IMR-90 (cell line): ENCODE data around the gene CEP135. TPM values are rescaled to one million over a fixed set of nuclear protein-coding genes. Genes with fewer than 3 reads are reported as not detected.

Source experiments
- ATAC-seq: fragments of 200-7000 bp; cut with Tn5 transposase; 2 replicates; pipeline ENCODE4 v1.9.1; 2020; ENCODE audit warnings: low read depth, mild to moderate bottlenecking, moderate library complexity
- BruUV-seq: library from RNA; stranded (reverse); fragments of 400-500 nt; replicated peaks from 2 replicates; lab custom pipeline; 2021; lab: Mats Ljungman, UMichigan
- CTCF ChIA-PET: fragments of 300-600 bp; formaldehyde crosslinking; extraction: SDS; loops from one replicate; lab custom pipeline; 2021; ENCODE audit warnings: antibody characterized with exemption; lab: Yijun Ruan, JAX
- POLR2A ChIA-PET: fragments of 300-600 bp; sonication (Branson Sonifier 250); formaldehyde crosslinking; loops from one replicate; lab custom pipeline; 2022; ENCODE audit warnings: antibody characterized with exemption; ENCODE audit not compliant: unreplicated experiment; lab: Charles Lee
- DNase-seq: peaks from one replicate; pipeline ENCODE4 v3.0.0; 2013
- H2AFZ ChIP-seq: replicated peaks from 2 replicates; pipeline ENCODE3; 2013; ENCODE audit warnings: low read length, mild to moderate bottlenecking; ENCODE audit not compliant: poor library complexity
- H2AK5ac ChIP-seq: 2 replicates; pipeline ENCODE4 v1.6.1; 2013; ENCODE audit warnings: low read depth, low read length, inconsistent platforms
- H2AK9ac ChIP-seq: replicated peaks from 2 replicates; pipeline ENCODE3; 2013; ENCODE audit warnings: mild to moderate bottlenecking, low read depth, low read length, moderate library complexity; ENCODE audit not compliant: poor library complexity
- H2BK120ac ChIP-seq: 2 replicates; pipeline ENCODE4 v1.6.1; 2013; ENCODE audit warnings: low read depth, low read length, inconsistent platforms
- H2BK15ac ChIP-seq: 3 replicates; pipeline ENCODE4 v1.6.1; 2013; ENCODE audit warnings: low read depth, low read length, inconsistent platforms
- H2BK20ac ChIP-seq: 2 replicates; pipeline ENCODE4 v1.6.1; 2013; ENCODE audit warnings: low read depth, mild to moderate bottlenecking, inconsistent platforms, low read length, moderate library complexity
- H2BK5ac ChIP-seq: 2 replicates; pipeline ENCODE4 v1.6.1; 2013; ENCODE audit warnings: mild to moderate bottlenecking, low read depth, low read length, inconsistent platforms; ENCODE audit not compliant: poor library complexity, severe bottlenecking
- H3K14ac ChIP-seq: replicated peaks from 2 replicates; pipeline ENCODE4 v1.6.1; 2013; ENCODE audit warnings: low read depth, low read length, inconsistent platforms
- H3K18ac ChIP-seq: 2 replicates; pipeline ENCODE4 v1.6.1; 2013; ENCODE audit warnings: low read depth, low read length, control low read depth
- H3K23ac ChIP-seq: 2 replicates; pipeline ENCODE4 v1.6.1; 2013; ENCODE audit warnings: low read depth, low read length, inconsistent platforms
- H3K27ac ChIP-seq: 2 replicates; pipeline ENCODE4 v1.5.1; 2013; ENCODE audit warnings: mild to moderate bottlenecking, control low read depth, low read length; ENCODE audit not compliant: insufficient read depth
- H3K27me3 ChIP-seq: 2 replicates; pipeline ENCODE4 v1.6.1; 2013; ENCODE audit warnings: low read length; ENCODE audit not compliant: control insufficient read depth, insufficient read depth
- H3K36me3 ChIP-seq: 2 replicates; pipeline ENCODE4 v1.6.1; 2013; ENCODE audit warnings: low read length, mixed read lengths; ENCODE audit not compliant: control insufficient read depth, insufficient read depth
- H3K4ac ChIP-seq: 2 replicates; pipeline ENCODE4 v1.6.1; 2013; ENCODE audit warnings: low read depth, low read length, inconsistent platforms
- H3K4me1 ChIP-seq: 2 replicates; pipeline ENCODE4 v1.6.1; 2013; ENCODE audit warnings: low read length, mixed read lengths; ENCODE audit not compliant: control insufficient read depth, insufficient read depth
- H3K4me2 ChIP-seq: 2 replicates; pipeline ENCODE4 v1.6.1; 2013; ENCODE audit warnings: low read depth, mild to moderate bottlenecking, control low read depth, low read length, moderate library complexity
- H3K4me3 ChIP-seq: 2 replicates; pipeline ENCODE4 v1.5.1; 2013; ENCODE audit warnings: low read depth, mild to moderate bottlenecking, control low read depth, low read length, moderate library complexity; ENCODE audit not compliant: insufficient read depth
- H3K56ac ChIP-seq: 2 replicates; pipeline ENCODE4 v1.6.1; 2013; ENCODE audit warnings: low read length, inconsistent platforms; ENCODE audit not compliant: insufficient read depth; ENCODE audit errors: extremely low read depth
- H3K79me1 ChIP-seq, 2 experiments: 2 replicates each; pipeline ENCODE4 v1.6.1; 2013; ENCODE audit warnings: low read length in 2 of 2, inconsistent platforms in 1 of 2, low read depth in 1 of 2
- H3K9ac ChIP-seq: 2 replicates; pipeline ENCODE4 v1.6.1; 2013; ENCODE audit warnings: low read depth, low read length, control low read depth
- H3K9me1 ChIP-seq: 2 replicates; pipeline ENCODE4 v1.6.1; 2013; ENCODE audit warnings: low read length, inconsistent platforms; ENCODE audit not compliant: insufficient read depth
- H3K9me3 ChIP-seq: 2 replicates; pipeline ENCODE4 v1.6.1; 2013; ENCODE audit warnings: low read length; ENCODE audit not compliant: control insufficient read depth, insufficient read depth
- H4K20me1 ChIP-seq: 2 replicates; pipeline ENCODE4 v1.6.1; 2013; ENCODE audit warnings: low read length, inconsistent platforms; ENCODE audit not compliant: insufficient read depth
- H4K5ac ChIP-seq: 2 replicates; pipeline ENCODE4 v1.6.1; 2013; ENCODE audit warnings: mild to moderate bottlenecking, low read depth, low read length, control low read depth
- H4K8ac ChIP-seq, 2 experiments: 2 replicates each; pipeline ENCODE4 v1.6.1; 2013; ENCODE audit warnings: low read depth in 2 of 2, low read length in 2 of 2, control low read depth in 1 of 2, inconsistent platforms in 1 of 2
- H4K91ac ChIP-seq: 2 replicates; pipeline ENCODE4 v1.6.1; 2013; ENCODE audit warnings: low read depth, low read length, inconsistent platforms; ENCODE audit not compliant: insufficient read depth
- BHLHE40 ChIP-seq: fragments of 150-350 bp; IDR thresholded peaks from 2 replicates; pipeline ENCODE4 v1.6.1; 2016; ENCODE audit warnings: mild to moderate bottlenecking, low read depth, low read length
- CEBPB ChIP-seq: IDR thresholded peaks from 2 replicates; pipeline ENCODE4 v1.6.1; 2012; ENCODE audit warnings: low read depth, low read length, improper control_type of control experiment
- ELK1 ChIP-seq: fragments of 150-350 bp; IDR thresholded peaks from 2 replicates; pipeline ENCODE4 v1.6.1; 2016; ENCODE audit warnings: low read depth, mild to moderate bottlenecking, low read length, moderate library complexity, borderline replicate concordance
- FOS ChIP-seq: fragments of 150-350 bp; IDR thresholded peaks from 2 replicates; pipeline ENCODE4 v1.6.1; 2016; ENCODE audit warnings: low read depth, low read length
- MAFK ChIP-seq: IDR thresholded peaks from 2 replicates; pipeline ENCODE4 v1.6.1; 2012; ENCODE audit warnings: low read depth, low read length, improper control_type of control experiment
- NFE2L2 ChIP-seq: fragments of 150-350 bp; IDR thresholded peaks from 2 replicates; pipeline ENCODE4 v1.6.1; 2016; ENCODE audit warnings: low read depth, mild to moderate bottlenecking, low read length
- RFX5 ChIP-seq: IDR thresholded peaks from 2 replicates; pipeline ENCODE4 v1.8.0; 2012; ENCODE audit warnings: low read depth, mild to moderate bottlenecking, low read length, moderate library complexity
- WGBS, 2 experiments: methylation state at CpG; one replicate each; pipeline versions ENCODE4 v1.1.5 to v1.1.7; 2013; ENCODE audit warnings: missing lambda C conversion rate in 2 of 2; ENCODE audit not compliant: insufficient read length in 1 of 2; ENCODE audit errors: extremely low coverage in 2 of 2; 5-methylcytosine and 5-hydroxymethylcytosine counted together
- dilution Hi-C: fragments of 300-500 bp; cut with HindIII; formaldehyde crosslinking; loops from one replicate; pipeline ENCODE4 v1.14.3; 2018; ENCODE audit warnings: low sequenced_read_pairs; ENCODE audit not compliant: unreplicated experiment
- in situ Hi-C: fragments of 300-500 bp; cut with MboI; formaldehyde crosslinking; loops from 3 replicates; pipeline ENCODE4 v1.14.3; 2019; ENCODE audit warnings: low sequenced_read_pairs, inconsistent platforms, mixed read lengths
- intact Hi-C: fragments of 100-400 bp; cut with micrococcal nuclease; formaldehyde crosslinking; loops from 2 replicates; pipeline ENCODE4 v1.10.0; 2022
- polyA plus RNA-seq, 3 experiments: library from polyadenylated mRNA; depleted of rRNA; stranded (reverse); fragments of >200 nt; gene quantifications; 2 replicates each; pipeline ENCODE4 v1.2.3, GENCODE V29; 2012; ENCODE audit warnings: low replicate concordance in 1 of 3
- total RNA-seq: library from RNA; depleted of rRNA; stranded (reverse); fragments of >200 nt; gene quantifications from 2 replicates; pipeline ENCODE4 v1.2.3, GENCODE V29; 2012
- TF ChIP-seq, protein P1 (sequence below): conservative IDR thresholded peaks from 2 replicates; pipeline ENCODE4 v1.5.1; 2012; ENCODE audit warnings: mild to moderate bottlenecking, low read depth, low read length, improper control_type of control experiment

CEP135 gene
- total and polyA plus RNA-seq, 2 of the 4 experiments (the other 2 are of a cell fraction) = 2.7 to 3.2 TPM

GRCh38 chr4:55921093-55921492 lies 27.7 kb upstream of the CEP135 start:
- Histone ChIP-seq H2BK15ac (no peak overlapping the region), H3K79me1 (no peaks in the 10 kb centered on the region), H3K23ac (no peak overlapping the region), H4K91ac (no peak overlapping the region), H3K4ac (no peak overlapping the region), H3K4me3 (no peak overlapping the region), H3K9me1 (0 out of 2 replicates have a peak, but pooled peaks cover 4% of the 10 kb centered on the region), H2BK20ac (no peak overlapping the region), H3K36me3 (no peaks in the 10 kb centered on the region), H2BK5ac (no peak overlapping the region), H2AK9ac (no peak overlapping the region), H3K9ac (no peak overlapping the region), H3K4me2 (no peak overlapping the region), H4K8ac (no peak overlapping the region), H2AK5ac (no peak overlapping the region), H4K5ac (no peak overlapping the region), H2AFZ (no peak overlapping the region), H3K14ac (no peak overlapping the region), H3K9me3 (no peaks in the 10 kb centered on the region), H3K18ac (no peak overlapping the region), H3K27me3 (no peaks in the 10 kb centered on the region), H2BK120ac (no peak overlapping the region), H3K4me1 (0 out of 2 replicates have a peak, but pooled peaks cover 1% of the 10 kb centered on the region), H3K56ac (no peak overlapping the region), H3K27ac (no peak overlapping the region), H4K20me1 (no peaks in the 10 kb centered on the region)
- WGBS, 2 experiments = 92% methylated on average over 2 of the region's 3 CpGs; no CpG with 5 or more reads in 1 of the 2 experiments
- BruUV-seq = no TSS peak
- dilution Hi-C loops (no loop called here), in situ Hi-C loops (no loop called here), intact Hi-C loops (no loop called here)
- ATAC-seq (no peak), DNase-seq (no peak)
- ChIA-PET POLR2A (no interaction called here), CTCF (no interaction called here)
- TF ChIP-seq MAFK (peak; percentile 64), NFE2L2 (peak; percentile 51), ELK1 (no peak), RFX5 (no peak), CEBPB (no peak), FOS (no peak), BHLHE40 (no peak)
- TF ChIP-seq, protein P1, sequence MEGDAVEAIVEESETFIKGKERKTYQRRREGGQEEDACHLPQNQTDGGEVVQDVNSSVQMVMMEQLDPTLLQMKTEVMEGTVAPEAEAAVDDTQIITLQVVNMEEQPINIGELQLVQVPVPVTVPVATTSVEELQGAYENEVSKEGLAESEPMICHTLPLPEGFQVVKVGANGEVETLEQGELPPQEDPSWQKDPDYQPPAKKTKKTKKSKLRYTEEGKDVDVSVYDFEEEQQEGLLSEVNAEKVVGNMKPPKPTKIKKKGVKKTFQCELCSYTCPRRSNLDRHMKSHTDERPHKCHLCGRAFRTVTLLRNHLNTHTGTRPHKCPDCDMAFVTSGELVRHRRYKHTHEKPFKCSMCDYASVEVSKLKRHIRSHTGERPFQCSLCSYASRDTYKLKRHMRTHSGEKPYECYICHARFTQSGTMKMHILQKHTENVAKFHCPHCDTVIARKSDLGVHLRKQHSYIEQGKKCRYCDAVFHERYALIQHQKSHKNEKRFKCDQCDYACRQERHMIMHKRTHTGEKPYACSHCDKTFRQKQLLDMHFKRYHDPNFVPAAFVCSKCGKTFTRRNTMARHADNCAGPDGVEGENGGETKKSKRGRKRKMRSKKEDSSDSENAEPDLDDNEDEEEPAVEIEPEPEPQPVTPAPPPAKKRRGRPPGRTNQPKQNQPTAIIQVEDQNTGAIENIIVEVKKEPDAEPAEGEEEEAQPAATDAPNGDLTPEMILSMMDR = no peak
